Smooth muscle cell (in vitro differentiated cells): Measurements from ENCODE around the gene EPG5. TPM values are rescaled to one million over a fixed set of nuclear protein-coding genes. Genes with fewer than 3 reads are reported as not detected.
A peak's percentile ranks its signal among the peaks of the same experiment; 100 is the strongest.
"Not testable (repeated sequence)": the region's sequence is repeated elsewhere in the genome, so short reads cannot be mapped to it uniquely, and the experiment has no call there.

Source experiments
- DNase-seq: peaks from one replicate; lab custom pipeline; 2025; ENCODE audit not compliant: unreplicated experiment; lab: John Stamatoyannopoulos, UW
- H2AFZ ChIP-seq: fragments of 200-600 bp; sonication (generic); 2 replicates; pipeline ENCODE4 v1.6.0; 2016; ENCODE audit warnings: antibody characterized with exemption, low read depth, mild to moderate bottlenecking
- H3F3A ChIP-seq: fragments of 200-600 bp; sonication (generic); 2 replicates; pipeline ENCODE4 v1.6.0; 2017; ENCODE audit warnings: antibody characterized with exemption, low read depth
- H3K27ac ChIP-seq: fragments of 200-600 bp; sonication (generic); 2 replicates; pipeline ENCODE4 v1.5.1; 2016; ENCODE audit warnings: low read depth, mild to moderate bottlenecking
- H3K27me3 ChIP-seq: fragments of 200-600 bp; sonication (generic); 2 replicates; pipeline ENCODE4 v1.6.1; 2016; ENCODE audit warnings: low read depth, mild to moderate bottlenecking
- H3K36me3 ChIP-seq: fragments of 200-600 bp; sonication (generic); 2 replicates; pipeline ENCODE4 v1.5.1; 2016; ENCODE audit warnings: low read depth
- H3K4me1 ChIP-seq: fragments of 200-600 bp; sonication (generic); 2 replicates; pipeline ENCODE4 v1.5.1; 2016; ENCODE audit warnings: low read depth
- H3K4me2 ChIP-seq: fragments of 200-600 bp; sonication (generic); 2 replicates; pipeline ENCODE4 v1.6.0; 2016; ENCODE audit warnings: mild to moderate bottlenecking
- H3K4me3 ChIP-seq: fragments of 200-600 bp; sonication (generic); 2 replicates; pipeline ENCODE4 v1.5.1; 2016; ENCODE audit warnings: mild to moderate bottlenecking
- H3K79me2 ChIP-seq: fragments of 200-600 bp; sonication (generic); 2 replicates; pipeline ENCODE4 v1.6.0; 2016; ENCODE audit warnings: low read depth, mild to moderate bottlenecking
- H3K9ac ChIP-seq: fragments of 200-600 bp; sonication (generic); 2 replicates; pipeline ENCODE4 v1.6.0; 2016; ENCODE audit warnings: low read depth
- H3K9me3 ChIP-seq: fragments of 200-600 bp; sonication (generic); replicated peaks from 2 replicates; pipeline ENCODE4 v1.5.1; 2016; ENCODE audit warnings: low read depth
- H4K20me1 ChIP-seq: fragments of 200-600 bp; sonication (generic); 2 replicates; pipeline ENCODE4 v1.6.0; 2016; ENCODE audit warnings: low read depth
- WGBS: methylation state at CpG from one replicate; pipeline ENCODE4 v1.1.7; 2016; ENCODE audit warnings: low lambda C conversion rate; 5-methylcytosine and 5-hydroxymethylcytosine counted together
- polyA plus RNA-seq: library from polyadenylated mRNA; unstranded; fragments of >200 nt; fragmentation: Nextera tagmentation; extraction: Ambion mirVana; gene quantifications from 2 replicates; pipeline ENCODE4 v1.2.1, GENCODE V29; 2016
- total RNA-seq: library from RNA; depleted of rRNA; stranded (reverse); fragments of >200 nt; gene quantifications from 2 replicates; pipeline ENCODE4 v1.2.3, GENCODE V29; 2014
- TF ChIP-seq, protein P1 (sequence below): fragments of 200-600 bp; sonication (generic); IDR thresholded peaks from 2 replicates; pipeline ENCODE4 v1.5.1; 2017; ENCODE audit warnings: borderline replicate concordance, mild to moderate bottlenecking, antibody characterized with exemption; ENCODE audit not compliant: insufficient read depth, poor library complexity, severe bottlenecking

The EPG5 gene
- total and polyA plus RNA-seq, 2 experiments from 2014 or later: 2.7 to 20.8 TPM

DNA sequence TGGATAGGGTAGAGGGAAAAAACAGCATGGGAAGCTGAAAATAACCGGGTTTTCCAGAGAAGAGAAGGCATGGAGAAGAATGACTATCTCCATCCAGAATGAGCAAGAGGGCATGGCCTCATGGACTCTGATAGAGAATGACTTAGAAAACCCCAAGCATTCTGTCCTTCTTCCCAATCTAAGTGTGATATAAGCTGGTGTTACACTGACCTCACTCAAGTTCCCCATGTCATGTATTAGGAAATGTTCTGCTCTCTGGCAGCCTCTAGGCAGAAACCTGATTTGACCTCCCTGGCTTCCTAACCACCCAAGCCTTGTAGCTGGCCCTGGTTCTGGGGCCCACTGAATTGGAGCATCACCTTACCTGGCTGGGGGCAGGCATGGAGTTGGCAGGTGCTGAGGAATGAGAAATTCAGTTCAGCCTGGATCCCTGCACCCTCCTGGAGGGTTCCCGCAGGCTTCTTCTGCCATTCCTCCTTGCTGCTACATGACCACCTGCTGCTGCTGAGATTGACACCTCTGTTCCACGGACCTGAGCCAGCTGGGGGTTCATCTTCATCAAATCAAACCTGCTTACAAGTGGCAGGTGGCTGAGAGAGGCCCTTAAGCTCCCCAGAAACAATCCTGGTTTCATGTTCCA lies 146.9 kb downstream of the EPG5 start:
- H3K4me3 ChIP-seq: no peak overlapping the region
- H3K4me1 ChIP-seq: no peaks in the 10 kb centered on the region
- DNase-seq: no peak
- TF ChIP-seq, protein P1, sequence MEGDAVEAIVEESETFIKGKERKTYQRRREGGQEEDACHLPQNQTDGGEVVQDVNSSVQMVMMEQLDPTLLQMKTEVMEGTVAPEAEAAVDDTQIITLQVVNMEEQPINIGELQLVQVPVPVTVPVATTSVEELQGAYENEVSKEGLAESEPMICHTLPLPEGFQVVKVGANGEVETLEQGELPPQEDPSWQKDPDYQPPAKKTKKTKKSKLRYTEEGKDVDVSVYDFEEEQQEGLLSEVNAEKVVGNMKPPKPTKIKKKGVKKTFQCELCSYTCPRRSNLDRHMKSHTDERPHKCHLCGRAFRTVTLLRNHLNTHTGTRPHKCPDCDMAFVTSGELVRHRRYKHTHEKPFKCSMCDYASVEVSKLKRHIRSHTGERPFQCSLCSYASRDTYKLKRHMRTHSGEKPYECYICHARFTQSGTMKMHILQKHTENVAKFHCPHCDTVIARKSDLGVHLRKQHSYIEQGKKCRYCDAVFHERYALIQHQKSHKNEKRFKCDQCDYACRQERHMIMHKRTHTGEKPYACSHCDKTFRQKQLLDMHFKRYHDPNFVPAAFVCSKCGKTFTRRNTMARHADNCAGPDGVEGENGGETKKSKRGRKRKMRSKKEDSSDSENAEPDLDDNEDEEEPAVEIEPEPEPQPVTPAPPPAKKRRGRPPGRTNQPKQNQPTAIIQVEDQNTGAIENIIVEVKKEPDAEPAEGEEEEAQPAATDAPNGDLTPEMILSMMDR: no peak
- H3K79me2 ChIP-seq: no peaks in the 10 kb centered on the region
- H2AFZ ChIP-seq: no peak overlapping the region
- H3K27ac ChIP-seq: no peak overlapping the region
- no peaks in the 10 kb centered on the region for H3F3A ChIP-seq
- H4K20me1 ChIP-seq: no peaks in the 10 kb centered on the region
- 77% methylated on average over 3 of the region's 3 CpGs for WGBS
- H3K27me3 ChIP-seq: no peaks in the 10 kb centered on the region
- no peaks in the 10 kb centered on the region for H3K36me3 ChIP-seq
- no peak overlapping the region for H3K9ac ChIP-seq
- H3K9me3 ChIP-seq: no peaks in the 10 kb centered on the region
- H3K4me2 ChIP-seq: no peak overlapping the region

DNA sequence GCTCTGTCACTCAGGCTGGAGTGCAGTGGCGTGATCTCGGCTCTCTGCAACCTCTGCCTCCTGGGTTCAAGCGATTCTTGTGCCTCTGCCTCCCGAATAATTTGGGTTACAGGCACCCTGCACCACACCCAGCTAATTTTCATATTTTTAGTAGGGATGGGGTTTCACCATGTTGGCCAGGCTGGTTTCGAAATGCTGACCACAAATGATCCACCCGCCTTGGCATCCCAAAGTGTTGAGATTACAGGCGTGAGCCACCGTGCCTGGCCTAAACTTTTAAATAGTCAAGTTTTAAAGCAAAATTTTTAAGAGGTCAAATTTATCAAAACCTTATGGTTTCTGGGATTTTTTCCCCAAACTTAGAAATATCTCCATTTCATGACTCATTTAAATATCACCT lies 148.4 kb downstream of the EPG5 start:
- H2AFZ ChIP-seq, H3F3A ChIP-seq: not testable (repeated sequence)

DNA sequence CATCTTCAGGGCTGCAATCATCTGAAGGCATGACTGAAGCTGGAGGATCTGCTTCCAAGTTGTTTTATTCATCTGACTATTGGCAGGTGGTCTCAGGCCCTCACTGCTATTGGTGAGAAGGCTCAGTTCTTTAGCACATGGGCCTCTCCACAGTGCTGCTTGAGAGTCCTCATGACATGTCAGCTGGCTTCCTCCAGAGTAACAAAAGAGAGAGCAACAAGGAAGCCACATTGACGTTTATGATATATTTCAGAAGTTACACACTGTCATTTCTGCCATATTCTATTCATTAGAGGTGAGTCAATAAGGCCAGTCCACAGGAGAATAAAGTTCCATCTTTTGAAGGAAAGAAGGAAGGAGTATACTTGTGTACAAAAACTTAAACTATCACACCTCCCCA lies 149.6 kb downstream of the EPG5 start:
- DNase-seq: no peak
- Histone ChIP-seq H3K27ac (no peak overlapping the region), H3F3A (no peaks in the 10 kb centered on the region), H3K4me2 (no peak overlapping the region), H3K36me3 (no peaks in the 10 kb centered on the region), H3K9ac (no peak overlapping the region), H3K4me1 (no peaks in the 10 kb centered on the region), H3K27me3 (no peaks in the 10 kb centered on the region), H3K9me3 (no peaks in the 10 kb centered on the region), H3K79me2 (no peaks in the 10 kb centered on the region), H3K4me3 (no peak overlapping the region), H2AFZ (no peak overlapping the region), H4K20me1 (no peaks in the 10 kb centered on the region)
- TF ChIP-seq, protein P1: no peak
- WGBS: 86% methylated on average over 1 of the region's 1 CpG

More for the DNA sequence above, 148.4 kb downstream of the EPG5 start:
- H3K27me3 ChIP-seq, H3K79me2 ChIP-seq, H3K4me3 ChIP-seq, H4K20me1 ChIP-seq, H3K4me1 ChIP-seq, H3K9me3 ChIP-seq, H3K9ac ChIP-seq, H3K36me3 ChIP-seq, H3K4me2 ChIP-seq, DNase-seq, H3K27ac ChIP-seq: not testable (repeated sequence)
- WGBS: 76% methylated on average over 8 of the region's 8 CpGs

DNA sequence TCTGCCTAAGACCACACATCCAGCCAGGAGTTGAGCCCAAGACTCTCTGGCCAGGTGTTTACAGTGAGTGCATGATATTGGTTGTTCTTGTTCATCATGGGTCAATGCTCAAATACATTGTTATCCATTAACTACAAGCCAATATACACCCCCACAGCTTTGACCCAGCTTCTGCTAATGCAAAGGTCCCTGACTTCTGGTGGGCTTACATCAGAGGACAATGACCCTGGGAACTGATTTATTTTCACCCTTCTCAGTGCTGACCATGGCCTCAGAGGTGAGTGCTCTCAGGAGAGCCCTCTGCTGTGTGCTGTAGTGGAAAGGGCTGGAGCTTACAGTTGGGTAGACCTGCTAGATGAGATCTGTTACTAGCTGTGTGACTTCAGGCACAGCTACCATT lies 152.4 kb downstream of the EPG5 start:
- not testable (repeated sequence) for H3K27ac ChIP-seq, H4K20me1 ChIP-seq, H3K9me3 ChIP-seq, H3K79me2 ChIP-seq, H3K9ac ChIP-seq, H3K4me3 ChIP-seq, H3K4me2 ChIP-seq, H3K27me3 ChIP-seq, H3K4me1 ChIP-seq, H2AFZ ChIP-seq, H3F3A ChIP-seq, DNase-seq, H3K36me3 ChIP-seq

DNA sequence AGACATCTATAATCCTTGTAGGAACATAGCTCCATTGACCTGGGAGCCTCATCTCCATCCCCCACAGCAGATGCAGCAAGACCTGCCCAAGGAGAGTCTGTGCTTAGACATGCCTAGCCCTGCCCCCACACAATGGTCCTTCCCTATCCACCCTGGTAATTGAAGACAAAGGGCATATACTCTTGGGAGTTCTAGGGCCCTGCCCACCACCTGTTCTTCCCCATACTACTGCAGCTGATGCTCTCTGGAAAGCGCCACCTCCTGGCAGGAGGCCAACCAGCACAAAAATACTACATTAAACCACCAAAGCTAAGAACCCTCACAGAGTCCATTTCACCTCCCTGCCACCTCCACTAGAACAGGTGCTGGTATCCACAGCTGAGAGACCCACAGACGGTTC lies 160.0 kb downstream of the EPG5 start:
- not testable (repeated sequence) for H3K79me2 ChIP-seq, H3K27me3 ChIP-seq, H4K20me1 ChIP-seq, DNase-seq, H3K36me3 ChIP-seq, H3K9me3 ChIP-seq, H3K4me3 ChIP-seq, H2AFZ ChIP-seq
- Histone ChIP-seq H3F3A (peaks cover 27% of the 10 kb centered on the region), H3K9ac (peak overlapping the region; percentile 94), H3K27ac (peak overlapping the region; percentile 99), H3K4me2 (peak overlapping the region; percentile 62), H3K4me1 (peaks cover 11% of the 10 kb centered on the region)
- TF ChIP-seq, protein P1: peak; percentile 11
- 53% methylated on average over 2 of the region's 2 CpGs for WGBS
